OCI-LY1 (cell line): Measurements from ENCODE around the gene ATP6V1E1.

ENCODE experiments used
- EZH2 ChIP-seq: fragments of 200-600 bp; sonication (generic), shearing (Covaris generic); IDR thresholded peaks from 2 replicates; pipeline ENCODE4 v1.8.0; 2017; ENCODE audit warnings: borderline replicate concordance, mixed run types, mild to moderate bottlenecking, antibody characterized with exemption, low read length, moderate library complexity, mixed read lengths
- TF ChIP-seq, protein P1 (sequence below): fragments of 200-600 bp; sonication (generic), shearing (Covaris generic); IDR thresholded peaks from 2 replicates; pipeline ENCODE4 v1.5.1; 2017; ENCODE audit warnings: mild to moderate bottlenecking, antibody characterized with exemption, low read length, moderate library complexity, mixed read lengths

- TF ChIP-seq, protein P1, sequence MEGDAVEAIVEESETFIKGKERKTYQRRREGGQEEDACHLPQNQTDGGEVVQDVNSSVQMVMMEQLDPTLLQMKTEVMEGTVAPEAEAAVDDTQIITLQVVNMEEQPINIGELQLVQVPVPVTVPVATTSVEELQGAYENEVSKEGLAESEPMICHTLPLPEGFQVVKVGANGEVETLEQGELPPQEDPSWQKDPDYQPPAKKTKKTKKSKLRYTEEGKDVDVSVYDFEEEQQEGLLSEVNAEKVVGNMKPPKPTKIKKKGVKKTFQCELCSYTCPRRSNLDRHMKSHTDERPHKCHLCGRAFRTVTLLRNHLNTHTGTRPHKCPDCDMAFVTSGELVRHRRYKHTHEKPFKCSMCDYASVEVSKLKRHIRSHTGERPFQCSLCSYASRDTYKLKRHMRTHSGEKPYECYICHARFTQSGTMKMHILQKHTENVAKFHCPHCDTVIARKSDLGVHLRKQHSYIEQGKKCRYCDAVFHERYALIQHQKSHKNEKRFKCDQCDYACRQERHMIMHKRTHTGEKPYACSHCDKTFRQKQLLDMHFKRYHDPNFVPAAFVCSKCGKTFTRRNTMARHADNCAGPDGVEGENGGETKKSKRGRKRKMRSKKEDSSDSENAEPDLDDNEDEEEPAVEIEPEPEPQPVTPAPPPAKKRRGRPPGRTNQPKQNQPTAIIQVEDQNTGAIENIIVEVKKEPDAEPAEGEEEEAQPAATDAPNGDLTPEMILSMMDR: no peak
- TF ChIP-seq EZH2: no peak
Measured at GRCh38 chr22:17576470-17576869, 52.1 kb downstream of the ATP6V1E1 start.
